ENCODE data around the gene COL19A1. TPM values are rescaled to one million over a fixed set of nuclear protein-coding genes. Genes with fewer than 3 reads are reported as not detected.

COL19A1 gene
- total RNA-seq, 1 donor: 9.1 TPM

- Histone ChIP-seq H3K4me3 (ENCODE audit: low read length) (no peak overlapping the region), H3K9me3 (ENCODE audit: low read depth, low read length) (no peaks in the 10 kb centered on the region), H3K4me1 (ENCODE audit: insufficient read depth, low read length) (no peaks in the 10 kb centered on the region), H3K27me3 (ENCODE audit: insufficient read depth, low read length) (no peaks in the 10 kb centered on the region)
Observed at GRCh38 chr6:70149209-70149788, 282.9 kb downstream of the COL19A1 start.

- H3K4me1 ChIP-seq (ENCODE audit: insufficient read depth, low read length): no peaks in the 10 kb centered on the region
- no peaks in the 10 kb centered on the region for H3K27me3 ChIP-seq (ENCODE audit: insufficient read depth, low read length)
- H3K4me3 ChIP-seq (ENCODE audit: low read length): no peak overlapping the region
Observed at GRCh38 chr6:70150521-70150920, 284.2 kb downstream of the COL19A1 start.

GRCh38 chr6:70151616-70152015 lies 285.3 kb downstream of the COL19A1 start:
- Histone ChIP-seq H3K9me3 (ENCODE audit: low read depth, low read length) (no peaks in the 10 kb centered on the region), H3K4me3 (ENCODE audit: low read length) (no peak overlapping the region), H3K4me1 (ENCODE audit: insufficient read depth, low read length) (no peaks in the 10 kb centered on the region), H3K27me3 (ENCODE audit: insufficient read depth, low read length) (no peaks in the 10 kb centered on the region)

More at GRCh38 chr6:70150521-70150920, 284.2 kb downstream of the COL19A1 start:
- no peaks in the 10 kb centered on the region for H3K9me3 ChIP-seq (ENCODE audit: low read depth, low read length)

GRCh38 chr6:70152786-70153185 lies 286.4 kb downstream of the COL19A1 start:
- Histone ChIP-seq H3K9me3 (ENCODE audit: low read depth, low read length) (no peaks in the 10 kb centered on the region), H3K4me1 (ENCODE audit: insufficient read depth, low read length) (no peaks in the 10 kb centered on the region), H3K4me3 (ENCODE audit: low read length) (no peak overlapping the region), H3K27me3 (ENCODE audit: insufficient read depth, low read length) (no peaks in the 10 kb centered on the region)

GRCh38 chr6:70157086-70157485 lies 290.7 kb downstream of the COL19A1 start:
- no peaks in the 10 kb centered on the region for H3K27me3 ChIP-seq (ENCODE audit: insufficient read depth, low read length)
- H3K4me3 ChIP-seq (ENCODE audit: low read length): no peak overlapping the region
- no peaks in the 10 kb centered on the region for H3K4me1 ChIP-seq (ENCODE audit: insufficient read depth, low read length)
- H3K9me3 ChIP-seq (ENCODE audit: low read depth, low read length): no peaks in the 10 kb centered on the region

GRCh38 chr6:70160276-70160675 lies 293.9 kb downstream of the COL19A1 start:
- no peak overlapping the region for H3K4me3 ChIP-seq (ENCODE audit: low read length)
- no peaks in the 10 kb centered on the region for H3K4me1 ChIP-seq (ENCODE audit: insufficient read depth, low read length)
- H3K9me3 ChIP-seq (ENCODE audit: low read depth, low read length): no peaks in the 10 kb centered on the region
- no peaks in the 10 kb centered on the region for H3K27me3 ChIP-seq (ENCODE audit: insufficient read depth, low read length)

- no peaks in the 10 kb centered on the region for H3K9me3 ChIP-seq (ENCODE audit: low read depth, low read length)
- H3K4me1 ChIP-seq (ENCODE audit: insufficient read depth, low read length): no peaks in the 10 kb centered on the region
- no peaks in the 10 kb centered on the region for H3K27me3 ChIP-seq (ENCODE audit: insufficient read depth, low read length)
- H3K4me3 ChIP-seq (ENCODE audit: low read length): no peak overlapping the region
Observed at GRCh38 chr6:70162972-70163371, 296.6 kb downstream of the COL19A1 start.

GRCh38 chr6:70163795-70164194 lies 297.4 kb downstream of the COL19A1 start:
- H3K27me3 ChIP-seq (ENCODE audit: insufficient read depth, low read length): no peaks in the 10 kb centered on the region
- no peaks in the 10 kb centered on the region for H3K9me3 ChIP-seq (ENCODE audit: low read depth, low read length)
- no peaks in the 10 kb centered on the region for H3K4me1 ChIP-seq (ENCODE audit: insufficient read depth, low read length)
- H3K4me3 ChIP-seq (ENCODE audit: low read length): no peak overlapping the region

GRCh38 chr6:70164556-70164955 lies 298.2 kb downstream of the COL19A1 start:
- Histone ChIP-seq H3K27me3 (ENCODE audit: insufficient read depth, low read length) (no peaks in the 10 kb centered on the region), H3K9me3 (ENCODE audit: low read depth, low read length) (no peaks in the 10 kb centered on the region), H3K4me1 (ENCODE audit: insufficient read depth, low read length) (no peaks in the 10 kb centered on the region), H3K4me3 (ENCODE audit: low read length) (no peak overlapping the region)

- Histone ChIP-seq H3K4me3 (ENCODE audit: low read length) (no peak overlapping the region), H3K27me3 (ENCODE audit: insufficient read depth, low read length) (no peaks in the 10 kb centered on the region), H3K4me1 (ENCODE audit: insufficient read depth, low read length) (no peaks in the 10 kb centered on the region), H3K9me3 (ENCODE audit: low read depth, low read length) (no peaks in the 10 kb centered on the region)
Observed at GRCh38 chr6:70166088-70166958, 300.0 kb downstream of the COL19A1 start.

- Histone ChIP-seq H3K9me3 (ENCODE audit: low read depth, low read length) (no peaks in the 10 kb centered on the region), H3K4me1 (ENCODE audit: insufficient read depth, low read length) (no peaks in the 10 kb centered on the region), H3K4me3 (ENCODE audit: low read length) (no peak overlapping the region), H3K27me3 (ENCODE audit: insufficient read depth, low read length) (no peaks in the 10 kb centered on the region)
Observed at GRCh38 chr6:70168681-70169377, 302.5 kb downstream of the COL19A1 start.

GRCh38 chr6:70171236-70171635 lies 304.9 kb downstream of the COL19A1 start:
- Histone ChIP-seq H3K4me1 (ENCODE audit: insufficient read depth, low read length) (no peaks in the 10 kb centered on the region), H3K27me3 (ENCODE audit: insufficient read depth, low read length) (no peaks in the 10 kb centered on the region), H3K9me3 (ENCODE audit: low read depth, low read length) (no peaks in the 10 kb centered on the region), H3K4me3 (ENCODE audit: low read length) (no peak overlapping the region)

- Histone ChIP-seq H3K27me3 (ENCODE audit: insufficient read depth, low read length) (no peaks in the 10 kb centered on the region), H3K4me3 (ENCODE audit: low read length) (no peak overlapping the region), H3K4me1 (ENCODE audit: insufficient read depth, low read length) (no peaks in the 10 kb centered on the region), H3K9me3 (ENCODE audit: low read depth, low read length) (no peaks in the 10 kb centered on the region)
Observed at GRCh38 chr6:70172252-70172651, 305.9 kb downstream of the COL19A1 start.

- no peak overlapping the region for H3K4me3 ChIP-seq (ENCODE audit: low read length)
- no peaks in the 10 kb centered on the region for H3K27me3 ChIP-seq (ENCODE audit: insufficient read depth, low read length)
- no peaks in the 10 kb centered on the region for H3K9me3 ChIP-seq (ENCODE audit: low read depth, low read length)
- H3K4me1 ChIP-seq (ENCODE audit: insufficient read depth, low read length): no peaks in the 10 kb centered on the region
Observed at GRCh38 chr6:70175770-70176169, 309.4 kb downstream of the COL19A1 start.

GRCh38 chr6:70176842-70177550 lies 310.6 kb downstream of the COL19A1 start:
- no peaks in the 10 kb centered on the region for H3K27me3 ChIP-seq (ENCODE audit: insufficient read depth, low read length)
- H3K9me3 ChIP-seq (ENCODE audit: low read depth, low read length): no peaks in the 10 kb centered on the region
- H3K4me3 ChIP-seq (ENCODE audit: low read length): no peak overlapping the region
- H3K4me1 ChIP-seq (ENCODE audit: insufficient read depth, low read length): no peaks in the 10 kb centered on the region

Measured in mononuclear cell (primary cell).